Tibial nerve (tissue), 4 donors: ENCODE data around the gene NRDE2. TPM values are rescaled to one million over a fixed set of nuclear protein-coding genes. Genes with fewer than 3 reads are reported as not detected.

Experiments used
- DNase-seq, 2 donors: peaks; one replicate each; pipeline ENCODE4 v3.0.0-alpha.2; 2019; ENCODE audit warnings: low spot score in 2 of 2
- H3K27ac ChIP-seq, 4 donors: fragments of 200-600 bp; sonication (generic) in 3 of 4; one replicate each; pipeline ENCODE4 v1.5.1; 2017 to 2019; ENCODE audit warnings: mild to moderate bottlenecking in 1 of 4
- H3K27me3 ChIP-seq, 2 donors: fragments of 200-600 bp; sonication (generic) in 1 of 2; one replicate each; pipeline versions ENCODE4 v1.5.1 to v1.6.0; 2017 to 2019
- H3K36me3 ChIP-seq, 3 donors: fragments of 200-600 bp; sonication (generic); one replicate each; pipeline ENCODE4 v1.5.1; 2018 to 2019
- H3K4me1 ChIP-seq, 4 donors: fragments of 200-600 bp; sonication (generic) in 3 of 4; one replicate each; pipeline ENCODE4 v1.5.1; 2017 to 2019
- H3K4me3 ChIP-seq, 4 donors: fragments of 200-600 bp; sonication (generic) in 3 of 4; one replicate each; pipeline ENCODE4 v1.5.1; 2017 to 2019; ENCODE audit warnings: mild to moderate bottlenecking in 1 of 4, moderate library complexity in 1 of 4
- H3K9me3 ChIP-seq, 4 donors: fragments of 200-600 bp; sonication (generic) in 3 of 4; one replicate each; pipeline ENCODE4 v1.5.1; 2017 to 2019
- CTCF ChIP-seq, 5 experiments: fragments of 200-600 bp in 3 of 5; fragments of 450-650 bp in 2 of 5; sonication (generic) in 3 of 5; IDR thresholded peaks; one replicate each; pipeline ENCODE4 v1.5.1; 2016 to 2019; ENCODE audit warnings: antibody characterized with exemption in 5 of 5, mild to moderate bottlenecking in 3 of 5, moderate library complexity in 2 of 5
- EP300 ChIP-seq, 2 donors: sonication (generic); formaldehyde crosslinking; IDR thresholded peaks; one replicate each; pipeline ENCODE4 v1.6.1; 2017; ENCODE audit warnings: antibody characterized with exemption in 2 of 2, mild to moderate bottlenecking in 1 of 2
- POLR2A ChIP-seq, 2 donors: fragments of 450-650 bp; IDR thresholded peaks; one replicate each; pipeline ENCODE4 v1.6.1; 2017; ENCODE audit warnings: antibody characterized with exemption in 2 of 2, mild to moderate bottlenecking in 2 of 2, moderate library complexity in 2 of 2
- WGBS, 2 donors: methylation state at CpG; one replicate each; pipeline ENCODE4 v1.1.5; 2018; 5-methylcytosine and 5-hydroxymethylcytosine counted together
- total RNA-seq, 4 donors: library from RNA; depleted of rRNA; stranded (reverse); fragments of >200 nt; gene quantifications; one replicate each; pipeline ENCODE4 v1.1.0, GENCODE V29; 2016

The NRDE2 gene
- total RNA-seq, 4 donors from 2014 or later, result 15.7 to 18.9 (median 17.2) TPM

GRCh38 chr14:90349739-90350138 is 18.0 kb upstream of the NRDE2 start:
- no peak for TF ChIP-seq EP300 (IDR thresholded peaks at IDR 0.05)
- no peak for TF ChIP-seq CTCF (IDR thresholded peaks at IDR 0.05)
- TF ChIP-seq POLR2A (IDR thresholded peaks at IDR 0.05), result no peak
- WGBS, 2 donors, result 29 to 41% methylated on average over 4 of the region's 4 CpGs
- H3K36me3 ChIP-seq, result no peaks in the 10 kb centered on the region
- no peak overlapping the region for H3K4me3 ChIP-seq
- no peaks in the 10 kb centered on the region for H3K27me3 ChIP-seq
- no peak overlapping the region for H3K27ac ChIP-seq
- H3K4me1 ChIP-seq, result no peaks in the 10 kb centered on the region
- no peak for DNase-seq
- no peaks in the 10 kb centered on the region for H3K9me3 ChIP-seq

- DNase-seq, result no peak
- WGBS, 2 donors, result 92 to 93% methylated on average over 2 of the region's 2 CpGs
- no peaks in the 10 kb centered on the region for H3K36me3 ChIP-seq
- no peaks in the 10 kb centered on the region for H3K27me3 ChIP-seq
- H3K9me3 ChIP-seq, result no peaks in the 10 kb centered on the region
- H3K4me1 ChIP-seq, result no peaks in the 10 kb centered on the region
- TF ChIP-seq EP300 (IDR thresholded peaks at IDR 0.05), result no peak
- TF ChIP-seq CTCF (IDR thresholded peaks at IDR 0.05), result no peak
- no peak for TF ChIP-seq POLR2A (IDR thresholded peaks at IDR 0.05)
- no peak overlapping the region for H3K27ac ChIP-seq
- H3K4me3 ChIP-seq, result no peak overlapping the region
Observed at GRCh38 chr14:90348270-90348669, 16.5 kb upstream of the NRDE2 start.

- Histone ChIP-seq H3K9me3 (no peaks in the 10 kb centered on the region), H3K4me3 (no peak overlapping the region), H3K36me3 (no peaks in the 10 kb centered on the region), H3K4me1 (no peaks in the 10 kb centered on the region), H3K27me3 (no peaks in the 10 kb centered on the region), H3K27ac (no peak overlapping the region)
- TF ChIP-seq CTCF (IDR thresholded peaks at IDR 0.05), result no peak
- TF ChIP-seq POLR2A (IDR thresholded peaks at IDR 0.05), result no peak
- no peak for TF ChIP-seq EP300 (IDR thresholded peaks at IDR 0.05)
- no peak for DNase-seq
Observed at GRCh38 chr14:90345239-90345557, 13.5 kb upstream of the NRDE2 start.

GRCh38 chr14:90344331-90345238 is 12.8 kb upstream of the NRDE2 start:
- no peak for DNase-seq
- Histone ChIP-seq H3K4me1 (no peaks in the 10 kb centered on the region), H3K4me3 (no peak overlapping the region), H3K9me3 (no peaks in the 10 kb centered on the region), H3K27me3 (no peaks in the 10 kb centered on the region), H3K27ac (no peak overlapping the region), H3K36me3 (no peaks in the 10 kb centered on the region)
- TF ChIP-seq POLR2A (IDR thresholded peaks at IDR 0.05) (no peak), CTCF (IDR thresholded peaks at IDR 0.05) (no peak), EP300 (IDR thresholded peaks at IDR 0.05) (no peak)
- WGBS, 2 donors, result 64 to 69% methylated on average over 10 of the region's 10 CpGs

DNA sequence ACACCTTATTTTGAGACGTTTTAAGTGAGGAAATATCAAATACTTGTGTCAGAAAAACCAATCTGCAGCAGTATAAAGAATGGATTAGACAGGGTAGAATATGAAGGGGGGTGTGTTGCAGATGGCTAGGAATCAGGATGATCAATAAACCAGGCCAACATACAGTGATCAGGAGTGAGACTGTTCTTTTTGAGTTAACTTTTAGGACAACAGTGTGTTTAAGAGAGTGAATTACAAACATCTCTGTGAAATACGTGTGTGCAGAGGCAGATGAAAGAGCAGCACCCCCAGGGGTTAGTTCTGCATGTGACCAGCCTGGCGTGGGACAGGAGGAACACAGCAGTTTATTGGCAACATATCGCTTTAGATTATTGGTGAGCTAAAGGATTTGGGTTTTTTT is 10.6 kb upstream of the NRDE2 start:
- TF ChIP-seq POLR2A (IDR thresholded peaks at IDR 0.05), result no peak
- no peak for TF ChIP-seq EP300 (IDR thresholded peaks at IDR 0.05)
- no peak for TF ChIP-seq CTCF (IDR thresholded peaks at IDR 0.05)
- no peak overlapping the region for H3K27ac ChIP-seq

More for the DNA sequence above, 10.6 kb upstream of the NRDE2 start:
- Histone ChIP-seq H3K4me1 (no peaks in the 10 kb centered on the region), H3K36me3 (no peaks in the 10 kb centered on the region), H3K9me3 (no peaks in the 10 kb centered on the region), H3K4me3 (no peak overlapping the region), H3K27me3 (peaks cover 0 to 4% of the 10 kb centered on the region in 2 donors)
- WGBS, 2 donors, result 49 to 53% methylated on average over 4 of the region's 4 CpGs
- no peak for DNase-seq
